Measurements from ENCODE around the gene SOCS1. TPM values are rescaled to one million over a fixed set of nuclear protein-coding genes. Genes with fewer than 3 reads are reported as not detected.
A peak's percentile ranks its signal among the peaks of the same experiment; 100 is the strongest.

The SOCS1 gene
- total and polyA plus RNA-seq, 2 donors (not counting 3 experiments of a cell fraction or from before 2014, with no cell fraction given): 1.1 to 1.7 TPM

GRCh38 chr16:11256661-11257130 is 692 bp upstream of the SOCS1 start:
- CTCF ChIA-PET: interaction anchor here (0.6 to 8.3 kb wide), 44 partner anchors 9 to 315 kb away, joined by 3 to 347 read pairs (median 6); partner anchors contain the start of genes CLEC16A, DEXI and TNP2
- no peaks in the 10 kb centered on the region for H3K9me1 ChIP-seq (replicated peaks; ENCODE audit: control insufficient read depth, extremely low read depth, insufficient read depth, low read length)
- TSS peak; percentile 70 for BruUV-seq (replicated peaks)
- peak overlapping the region; percentile 76 for H3K9ac ChIP-seq (replicated peaks; ENCODE audit: extremely low read depth, insufficient read depth, low read length)
- POLR2A ChIA-PET: interaction anchor here (0.6 to 2.5 kb wide), 16 partner anchors 45 to 838 kb away, joined by 3 to 22 read pairs (median 4); no protein-coding TSS in a partner anchor
- H3K4me2 ChIP-seq (ENCODE audit: insufficient read depth, low read length): peak overlapping the region; percentile 78
- peak overlapping the region; percentile 47 for H2AFZ ChIP-seq (ENCODE audit: low read depth, low read length)
- peaks cover 0 to 1% of the 10 kb centered on the region in 2 experiments for H3K27me3 ChIP-seq (ENCODE audit: control insufficient read depth in 2 of 2, insufficient read depth in 2 of 2, low read length in 2 of 2)
- H3K4me1 ChIP-seq (ENCODE audit: control insufficient read depth, extremely low read depth, insufficient read depth, low read length): peaks cover 10% of the 10 kb centered on the region
- H3K4me3 ChIP-seq (replicated peaks in 1 of 3; ENCODE audit: insufficient read depth in 1 of 3, low read depth in 1 of 3, low read length in 3 of 3): peak overlapping the region; percentile 43 to 89 (median 73)
- H3K27ac ChIP-seq (ENCODE audit: insufficient read depth, low read depth, low read length): peak overlapping the region; percentile 31
- no peak for DNase-seq (ENCODE audit: low read depth, low spot score)
- H3K9me3 ChIP-seq (replicated peaks; ENCODE audit: control insufficient read depth, insufficient read depth, low read length): no peaks in the 10 kb centered on the region
- TF ChIP-seq GATA2 (IDR thresholded peaks at IDR 0.05; ENCODE audit: insufficient read depth, insufficient read length, low read depth, low read length) (no peak), MAX (IDR thresholded peaks at IDR 0.05; ENCODE audit: insufficient read depth, insufficient read length) (no peak), POLR2AphosphoS5 (IDR thresholded peaks at IDR 0.05; ENCODE audit: insufficient read depth, low read depth, low read length) (no peak), POLR2A (IDR thresholded peaks at IDR 0.05; ENCODE audit: low read depth, low read length) (no peak), JUN (IDR thresholded peaks at IDR 0.05; ENCODE audit: borderline replicate concordance, insufficient read depth, insufficient read length, low read depth) (no peak), EZH2 (IDR thresholded peaks at IDR 0.05; ENCODE audit: borderline replicate concordance, low read depth, low read length, severe bottlenecking) (no peak), FOS (IDR thresholded peaks at IDR 0.05; ENCODE audit: borderline replicate concordance, insufficient read depth, low read length) (no peak), CTCF (IDR thresholded peaks at IDR 0.05; ENCODE audit: extremely low read depth in 1 of 2, insufficient read depth in 1 of 2, low read depth in 1 of 2, low read length in 2 of 2) (no peak), MYC (IDR thresholded peaks at IDR 0.05; ENCODE audit: low read depth, low read length) (no peak)
- intact Hi-C loops (cut with micrococcal nuclease) (loop anchor here (1.0 to 10.0 kb wide), 9 partner anchors 54 to 411 kb away; partner anchors contain the start of gene SNN), dilution Hi-C loops (cut with MboI; ENCODE audit: extremely low pct_ligation_motif_present, low sequenced_read_pairs) (no loop called here)
- H3K36me3 ChIP-seq (ENCODE audit: control insufficient read depth in 2 of 2, extremely low read depth in 1 of 2, insufficient read depth in 2 of 2, low read length in 2 of 2): no peaks in the 10 kb centered on the region
- FAIRE-seq: no peak
- no peaks in the 10 kb centered on the region for H4K20me1 ChIP-seq (replicated peaks; ENCODE audit: control insufficient read depth, extremely low read depth, insufficient read depth, low read length)
- no peaks in the 10 kb centered on the region for H3K79me2 ChIP-seq (ENCODE audit: control insufficient read depth, insufficient read depth, low read length)
